ENCODE results near the gene PRDM11.

PRDM11 gene

GRCh38 chr11:45142241-45143055 is 4.0 kb upstream of the PRDM11 start:
- DNase-seq = no peak

GRCh38 chr11:45143494-45143893 is 2.9 kb upstream of the PRDM11 start:
- no peak for DNase-seq

- DNase-seq = no peak
Observed at GRCh38 chr11:45144126-45145082, 2.0 kb upstream of the PRDM11 start.

- no peak for DNase-seq
Observed at GRCh38 chr11:45145083-45145378, 1.4 kb upstream of the PRDM11 start.

- no peak for DNase-seq
Observed at GRCh38 chr11:45145379-45146071, 914 bp upstream of the PRDM11 start.

- DNase-seq = peak; percentile 96
Observed at GRCh38 chr11:45147017-45147728, 734 bp downstream of the PRDM11 start.

GRCh38 chr11:45147891-45148675 is 1.6 kb downstream of the PRDM11 start:
- no peak for DNase-seq

- no peak for DNase-seq
Observed at GRCh38 chr11:45149483-45150056, 3.1 kb downstream of the PRDM11 start.

GRCh38 chr11:45150301-45150700 is 3.9 kb downstream of the PRDM11 start:
- no peak for DNase-seq

GRCh38 chr11:45150943-45151342 is 4.5 kb downstream of the PRDM11 start:
- no peak for DNase-seq

GRCh38 chr11:45151362-45151982 is 5.0 kb downstream of the PRDM11 start:
- no peak for DNase-seq

- no peak for DNase-seq
Observed at GRCh38 chr11:45152740-45153595, 6.5 kb downstream of the PRDM11 start.

- no peak for DNase-seq
Observed at GRCh38 chr11:45154276-45154675, 7.8 kb downstream of the PRDM11 start.

GRCh38 chr11:45155058-45155551 is 8.7 kb downstream of the PRDM11 start:
- DNase-seq = no peak

GRCh38 chr11:45155627-45156180 is 9.3 kb downstream of the PRDM11 start:
- DNase-seq = no peak

GRCh38 chr11:45156201-45156600 is 9.8 kb downstream of the PRDM11 start:
- DNase-seq = no peak

- no peak for DNase-seq
Observed at GRCh38 chr11:45156741-45157140, 10.3 kb downstream of the PRDM11 start.

- DNase-seq = no peak
Observed at GRCh38 chr11:45157247-45158209, 11.1 kb downstream of the PRDM11 start.

Measured in NCI-H774 (cell line).